ACC112 (cell line): ENCODE measurements around the gene FOXI3.
"Not testable (repeated sequence)": the region's sequence is repeated elsewhere in the genome, so short reads cannot be mapped to it uniquely, and the experiment has no call there.

Experiments
- H2AFZ ChIP-seq: fragments of 200-600 bp; sonication (generic); one replicate; pipeline ENCODE4 v1.6.0; 2017; ENCODE audit warnings: antibody characterized with exemption, low read length; ENCODE audit not compliant: unreplicated experiment
- H3K27ac ChIP-seq: fragments of 200-600 bp; sonication (generic); 2 replicates; pipeline ENCODE4 v1.5.1; 2014; ENCODE audit warnings: low read depth, mild to moderate bottlenecking, antibody characterized with exemption, low read length, moderate library complexity
- H3K27me3 ChIP-seq: fragments of 200-600 bp; sonication (generic); 2 replicates; pipeline ENCODE4 v1.6.1; 2014; ENCODE audit warnings: mild to moderate bottlenecking, antibody characterized with exemption, low read length, moderate library complexity, mixed read lengths; ENCODE audit not compliant: insufficient read depth
- H3K36me3 ChIP-seq: fragments of 200-600 bp; sonication (generic); 2 replicates; pipeline ENCODE4 v1.6.1; 2016; ENCODE audit warnings: mild to moderate bottlenecking, antibody characterized with exemption, low read length, moderate library complexity, mixed read lengths; ENCODE audit not compliant: insufficient read depth
- H3K4me1 ChIP-seq: fragments of 200-600 bp; sonication (generic); one replicate; pipeline ENCODE4 v1.6.1; 2016; ENCODE audit warnings: low read length, mixed read lengths; ENCODE audit not compliant: insufficient read depth, unreplicated experiment, control insufficient read depth
- H3K4me3 ChIP-seq: fragments of 200-600 bp; sonication (generic); 2 replicates; pipeline ENCODE4 v1.5.1; 2014; ENCODE audit warnings: mild to moderate bottlenecking, low read depth, low read length
- H3K79me2 ChIP-seq: fragments of 200-600 bp; sonication (generic); one replicate; pipeline ENCODE4 v1.6.0; 2016; ENCODE audit warnings: low read length; ENCODE audit not compliant: control insufficient read depth, unreplicated experiment, insufficient read depth

Gene FOXI3

GRCh38 chr2:88442061-88442460 lies 10.4 kb downstream of the FOXI3 start:
- Histone ChIP-seq H3K4me1 (no peaks in the 10 kb centered on the region), H3K4me3 (no peak overlapping the region), H2AFZ (no peak overlapping the region), H3K79me2 (no peaks in the 10 kb centered on the region), H3K36me3 (no peaks in the 10 kb centered on the region), H3K27ac (no peak overlapping the region), H3K27me3 (peaks cover 66% of the 10 kb centered on the region)

DNA sequence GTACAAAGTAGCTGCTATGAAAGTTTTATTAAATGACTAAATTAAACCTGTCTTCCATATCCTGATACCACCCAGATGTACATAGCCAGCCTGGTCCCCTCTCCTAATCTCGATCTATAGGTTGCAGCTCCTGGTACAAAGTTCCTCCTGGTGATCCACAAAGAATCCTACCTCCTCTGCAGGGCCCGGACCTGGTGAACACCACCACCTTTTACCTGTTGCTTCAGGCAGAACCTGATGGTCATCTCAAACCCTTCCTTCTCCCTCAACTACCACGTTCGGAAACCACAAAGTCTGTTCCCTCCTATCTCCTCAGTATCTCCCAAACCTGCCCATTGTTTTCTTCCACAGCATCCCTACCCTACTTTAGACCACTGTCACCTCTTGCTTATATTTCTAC lies 15.5 kb downstream of the FOXI3 start:
- Histone ChIP-seq H3K4me3 (no peak overlapping the region), H3K27me3 (peaks cover 37% of the 10 kb centered on the region), H3K36me3 (no peaks in the 10 kb centered on the region)

GRCh38 chr2:88429929-88430328 lies 22.6 kb downstream of the FOXI3 start:
- Histone ChIP-seq H3K4me1 (no peaks in the 10 kb centered on the region), H3K27me3 (peaks cover 10% of the 10 kb centered on the region), H3K27ac (no peak overlapping the region), H2AFZ (no peak overlapping the region), H3K36me3 (no peaks in the 10 kb centered on the region), H3K79me2 (no peaks in the 10 kb centered on the region), H3K4me3 (no peak overlapping the region)

More for the DNA sequence above, 15.5 kb downstream of the FOXI3 start:
- Histone ChIP-seq H2AFZ (no peak overlapping the region), H3K4me1 (no peaks in the 10 kb centered on the region), H3K27ac (no peak overlapping the region), H3K79me2 (no peaks in the 10 kb centered on the region)

- no peaks in the 10 kb centered on the region for H3K4me1 ChIP-seq
- no peak overlapping the region for H3K4me3 ChIP-seq
- H3K27ac ChIP-seq, result no peak overlapping the region
- H2AFZ ChIP-seq, result no peak overlapping the region
- H3K36me3 ChIP-seq, result no peaks in the 10 kb centered on the region
- H3K79me2 ChIP-seq, result no peaks in the 10 kb centered on the region
- H3K27me3 ChIP-seq, result peaks cover 38% of the 10 kb centered on the region
Measured at GRCh38 chr2:88423733-88424132, 28.8 kb downstream of the FOXI3 start.

DNA sequence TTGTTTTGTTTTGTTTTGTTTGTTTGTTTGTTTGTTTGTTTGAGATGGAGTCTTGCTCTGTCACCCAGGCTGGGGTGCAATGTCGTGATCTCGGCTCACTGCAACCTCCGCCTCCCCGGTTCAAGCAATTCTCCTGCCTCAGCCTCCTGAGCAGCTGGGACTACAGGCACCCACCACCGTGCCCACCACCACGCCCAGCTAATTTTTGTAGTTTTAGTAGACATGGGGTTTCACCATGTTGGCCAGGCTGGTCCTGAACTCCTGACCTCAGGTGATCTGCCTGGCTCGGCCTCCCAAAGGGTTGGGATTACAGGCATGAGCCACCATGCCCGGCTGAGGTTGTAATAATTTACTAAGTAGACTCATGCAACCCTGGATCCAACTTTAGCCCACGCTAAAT lies 33.4 kb downstream of the FOXI3 start:
- not testable (repeated sequence) for H2AFZ ChIP-seq, H3K4me3 ChIP-seq, H3K79me2 ChIP-seq, H3K27ac ChIP-seq, H3K36me3 ChIP-seq, H3K4me1 ChIP-seq
- H3K27me3 ChIP-seq, result peaks cover 51% of the 10 kb centered on the region

DNA sequence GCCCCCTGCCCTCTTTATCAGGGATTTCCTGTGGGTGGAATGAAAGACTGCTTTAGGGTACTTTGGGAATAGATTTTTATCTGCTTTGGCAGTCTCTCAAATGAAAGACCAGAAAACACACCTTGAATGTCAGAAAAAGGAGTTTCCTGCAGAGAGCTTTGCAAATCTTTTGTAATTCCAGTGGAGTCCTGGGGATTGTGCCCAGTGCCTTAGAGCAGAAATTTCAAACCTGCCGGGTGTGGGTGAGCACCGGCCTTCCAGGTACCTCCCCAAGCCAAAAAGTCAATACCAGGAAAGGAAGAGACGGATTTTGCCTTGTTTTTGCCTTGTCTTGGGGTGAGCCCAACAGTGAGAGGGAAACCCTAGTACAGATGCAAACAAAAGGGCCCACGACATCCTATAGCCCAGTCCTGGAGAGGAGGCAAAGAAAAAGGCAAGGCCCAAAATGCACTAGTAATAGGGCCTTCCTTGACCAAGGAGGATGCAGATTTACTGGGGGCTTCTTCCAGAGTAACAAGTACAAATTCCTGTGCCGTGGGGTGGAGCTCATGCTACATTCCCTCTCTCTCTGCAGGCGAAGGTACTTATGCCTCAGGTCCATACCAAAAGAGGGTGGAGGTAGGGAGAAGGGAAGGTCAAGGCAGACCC lies 36.4 kb downstream of the FOXI3 start:
- no peak overlapping the region for H2AFZ ChIP-seq
- peaks cover 54% of the 10 kb centered on the region for H3K27me3 ChIP-seq

DNA sequence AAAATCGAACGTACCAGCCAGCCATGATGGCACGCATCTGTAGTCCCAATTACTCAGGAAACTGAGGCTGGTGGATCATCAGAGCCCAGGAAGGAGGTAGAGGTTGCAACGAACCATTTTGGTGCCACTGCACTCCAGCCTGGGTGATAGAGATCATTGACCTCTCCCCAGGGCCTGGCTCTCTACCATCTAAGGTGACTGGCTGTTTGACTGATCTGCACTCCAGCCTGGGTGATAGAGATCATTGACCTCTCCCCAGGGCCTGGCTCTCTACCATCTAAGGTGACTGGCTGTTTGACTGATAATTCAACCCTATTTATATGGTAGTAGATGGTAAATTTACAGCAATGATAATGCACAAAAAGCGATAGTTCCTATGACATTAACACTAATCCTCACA lies 43.6 kb downstream of the FOXI3 start:
- H3K4me1 ChIP-seq, H3K79me2 ChIP-seq, H3K36me3 ChIP-seq, H3K27ac ChIP-seq, H2AFZ ChIP-seq, H3K4me3 ChIP-seq: not testable (repeated sequence)
- H3K27me3 ChIP-seq, result peaks cover 38% of the 10 kb centered on the region

More for the DNA sequence above, 36.4 kb downstream of the FOXI3 start:
- Histone ChIP-seq H3K27ac (no peak overlapping the region), H3K4me1 (no peaks in the 10 kb centered on the region), H3K79me2 (no peaks in the 10 kb centered on the region), H3K36me3 (no peaks in the 10 kb centered on the region), H3K4me3 (no peak overlapping the region)

DNA sequence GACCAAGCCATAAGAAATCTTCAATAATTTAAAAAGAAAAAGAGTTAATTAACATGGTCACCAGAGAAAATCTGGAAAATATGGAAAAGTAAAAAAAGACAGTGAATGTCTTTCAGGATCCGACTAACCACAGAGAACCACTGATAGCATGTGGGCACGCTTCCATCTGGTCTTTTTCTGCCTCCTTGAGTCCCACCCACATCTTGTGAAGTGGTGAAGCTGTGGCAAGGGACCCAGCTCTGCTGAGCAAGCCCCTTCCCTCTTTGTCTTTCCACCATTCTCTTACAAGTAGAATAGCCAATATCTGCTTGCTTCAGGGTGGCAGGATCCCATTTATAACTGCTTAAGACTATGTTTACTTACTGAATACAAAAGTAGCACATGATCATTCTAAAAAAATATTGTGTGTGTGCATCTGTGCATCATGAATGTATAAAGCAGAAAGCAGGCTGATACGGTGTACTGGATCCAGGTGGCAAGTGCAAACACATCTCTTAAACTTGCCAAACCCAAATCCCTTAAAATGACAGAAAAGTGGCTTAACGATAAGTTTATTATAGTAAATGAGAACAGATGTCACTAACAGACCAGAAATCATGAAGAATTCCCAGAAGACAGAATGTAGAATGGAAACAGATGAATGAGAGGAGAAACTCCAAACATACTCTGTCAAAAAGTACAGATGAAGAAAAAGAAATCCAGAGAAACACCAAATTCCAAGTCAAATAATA lies 52.3 kb downstream of the FOXI3 start:
- H3K36me3 ChIP-seq, result no peaks in the 10 kb centered on the region
- H3K79me2 ChIP-seq, result no peaks in the 10 kb centered on the region
- H3K27me3 ChIP-seq, result peaks cover 56% of the 10 kb centered on the region
- H3K4me1 ChIP-seq, result no peaks in the 10 kb centered on the region
- H2AFZ ChIP-seq, result no peak overlapping the region
- no peak overlapping the region for H3K4me3 ChIP-seq
- no peak overlapping the region for H3K27ac ChIP-seq

DNA sequence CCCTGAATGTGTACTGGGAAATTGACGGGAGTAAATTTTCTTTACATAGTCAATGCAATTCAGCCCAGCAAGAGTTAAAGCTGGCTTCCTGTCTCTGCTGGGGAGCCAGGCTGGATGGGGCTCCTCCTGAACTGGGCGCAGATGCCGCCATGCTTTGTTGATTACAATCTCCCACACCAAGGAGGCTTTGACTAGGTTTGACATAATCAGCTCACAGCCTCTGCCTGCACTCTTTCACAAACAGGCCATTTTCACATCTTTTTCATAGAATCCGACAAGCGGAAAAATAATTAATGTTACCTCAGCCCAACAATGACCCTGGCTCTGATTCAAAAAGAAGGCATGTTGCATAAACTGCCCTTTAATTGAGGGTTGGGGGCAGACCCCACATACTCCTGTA lies 54.3 kb downstream of the FOXI3 start:
- no peaks in the 10 kb centered on the region for H3K4me1 ChIP-seq
- no peaks in the 10 kb centered on the region for H3K36me3 ChIP-seq
- no peaks in the 10 kb centered on the region for H3K79me2 ChIP-seq
- peaks cover 52% of the 10 kb centered on the region for H3K27me3 ChIP-seq
- no peak overlapping the region for H2AFZ ChIP-seq
- no peak overlapping the region for H3K27ac ChIP-seq
- H3K4me3 ChIP-seq, result no peak overlapping the region
